Naive thymus-derived CD8-positive, alpha-beta T cell (primary cell): Measurements from ENCODE around the gene TPO. TPM values are rescaled to one million over a fixed set of nuclear protein-coding genes. Genes with fewer than 3 reads are reported as not detected.
"Not testable (repeated sequence)": the region's sequence is repeated elsewhere in the genome, so short reads cannot be mapped to it uniquely, and the experiment has no call there.

Source experiments
- ATAC-seq, 2 donors: fragments of 150-1000 bp; cut with Tn5 transposase in 1 of 2; sonication (Bioruptor Pico), chemical (Tn5 transposase) in 1 of 2; 1 replicate in 1 of 2; 2 replicates in 1 of 2; pipeline ENCODE4 v1.10.0; 2021; ENCODE audit warnings: mild to moderate bottlenecking in 2 of 2, moderate library complexity in 2 of 2
- POLR2A ChIA-PET: fragments of 350-600 bp; sonication (Branson Sonifier 250); formaldehyde crosslinking; loops from one replicate; lab custom pipeline; 2021; ENCODE audit warnings: antibody characterized with exemption; lab: Charles Lee
- DNase-seq, 10 donors: peaks; one replicate each; pipeline versions ENCODE4 v3.0.0 to v3.0.0-alpha.2; 2020 to 2022
- H3K27ac Mint-ChIP-seq, 10 donors: one replicate each; pipeline ENCODE4 v1.8.0; 2020 to 2022; ENCODE audit warnings: mild to moderate bottlenecking in 10 of 10, mixed read lengths in 10 of 10, moderate library complexity in 4 of 10, inconsistent platforms in 1 of 10
- H3K27me3 Mint-ChIP-seq, 5 donors: one replicate each; pipeline ENCODE4 v1.8.0; 2021 to 2022; ENCODE audit warnings: mixed read lengths in 5 of 5
- H3K36me3 Mint-ChIP-seq, 3 donors: one replicate each; pipeline ENCODE4 v1.8.0; 2020 to 2022; ENCODE audit warnings: mixed read lengths in 3 of 3, mild to moderate bottlenecking in 2 of 3, inconsistent platforms in 1 of 3
- H3K4me1 Mint-ChIP-seq, 4 donors: one replicate each; pipeline ENCODE4 v1.8.0; 2021 to 2022; ENCODE audit warnings: mixed read lengths in 4 of 4
- H3K4me3 Mint-ChIP-seq, 10 donors: one replicate each; pipeline ENCODE4 v1.8.0; 2020 to 2022; ENCODE audit warnings: mild to moderate bottlenecking in 10 of 10, mixed read lengths in 10 of 10, moderate library complexity in 6 of 10, inconsistent platforms in 1 of 10
- H3K9me3 Mint-ChIP-seq, 9 donors: one replicate each; pipeline ENCODE4 v1.8.0; 2020 to 2022; ENCODE audit warnings: mixed read lengths in 9 of 9, mild to moderate bottlenecking in 3 of 9, inconsistent platforms in 1 of 9, moderate library complexity in 1 of 9
- polyA plus RNA-seq, 3 donors: library from polyadenylated mRNA; unstranded; fragments of 300-500 nt; fragmentation: Illumina TruSeq; gene quantifications; one replicate each; pipeline ENCODE4 v1.2.3, GENCODE V29; 2021
- total RNA-seq, 8 experiments: library from RNA in 2 of 8; stranded (reverse) in 2 of 8; gene quantifications; one replicate each; pipeline ENCODE4 v1.2.3 and lab custom pipeline; 2021 to 2026

Gene TPO
- total and polyA plus RNA-seq, 5 experiments from 2014 or later: not detected

- H3K36me3 Mint-ChIP-seq, POLR2A ChIA-PET, H3K4me3 Mint-ChIP-seq, H3K9me3 Mint-ChIP-seq, H3K27me3 Mint-ChIP-seq, DNase-seq, ATAC-seq: not testable (repeated sequence)
- Mint-ChIP-seq H3K27ac (peak overlapping the region in 2 of 10 donors; percentile 24 to 87), H3K4me1 (peaks cover 21 to 28% (median 23%) of the 10 kb centered on the region in 4 donors)
These were observed 104.0 kb downstream of the TPO start for GRCh38 chr2:1517291-1517690.

- Mint-ChIP-seq H3K9me3 (no peaks in the 10 kb centered on the region), H3K27me3 (no peaks in the 10 kb centered on the region), H3K4me3 (peak overlapping the region in 8 of 10 donors; percentile 4 to 60 (median 41)), H3K4me1 (peaks cover 19 to 28% (median 23%) of the 10 kb centered on the region in 4 donors), H3K36me3 (no peaks in the 10 kb centered on the region), H3K27ac (peak overlapping the region; percentile 63 to 92 (median 86))
- ATAC-seq (no peak), DNase-seq (no peak)
- POLR2A ChIA-PET: no interaction called here
These were observed 104.5 kb downstream of the TPO start for GRCh38 chr2:1517786-1518185.

GRCh38 chr2:1518331-1518803, 105.1 kb downstream of the TPO start:
- POLR2A ChIA-PET: no interaction called here
- no peaks in the 10 kb centered on the region for H3K27me3 Mint-ChIP-seq
- DNase-seq: peak in 7 of 10 donors; percentile 8 to 71 (median 45)
- H3K4me1 Mint-ChIP-seq: peaks cover 19 to 28% (median 23%) of the 10 kb centered on the region in 4 donors
- no peaks in the 10 kb centered on the region for H3K9me3 Mint-ChIP-seq
- peak; percentile 89 to 96 for ATAC-seq
- H3K4me3 Mint-ChIP-seq: peak overlapping the region in 8 of 10 donors; percentile 4 to 60 (median 50)
- no peaks in the 10 kb centered on the region for H3K36me3 Mint-ChIP-seq
- peak overlapping the region; percentile 78 to 92 (median 87) for H3K27ac Mint-ChIP-seq

GRCh38 chr2:1518867-1519530, 105.7 kb downstream of the TPO start:
- DNase-seq: no peak
- Mint-ChIP-seq H3K9me3 (no peaks in the 10 kb centered on the region), H3K27me3 (no peaks in the 10 kb centered on the region), H3K4me1 (peaks cover 19 to 28% (median 23%) of the 10 kb centered on the region in 4 donors), H3K36me3 (no peaks in the 10 kb centered on the region), H3K27ac (peak overlapping the region; percentile 78 to 92 (median 87)), H3K4me3 (peak overlapping the region in 7 of 10 donors; percentile 23 to 60 (median 52))
- POLR2A ChIA-PET: no interaction called here
- ATAC-seq: peak; percentile 2 to 35

GRCh38 chr2:1521191-1521877, 108.1 kb downstream of the TPO start:
- no peaks in the 10 kb centered on the region for H3K9me3 Mint-ChIP-seq
- H3K27me3 Mint-ChIP-seq: no peaks in the 10 kb centered on the region
- H3K4me1 Mint-ChIP-seq: peaks cover 19 to 28% (median 23%) of the 10 kb centered on the region in 4 donors
- H3K4me3 Mint-ChIP-seq: no peak overlapping the region
- POLR2A ChIA-PET: no interaction called here
- peak overlapping the region in 3 of 10 donors; percentile 22 to 66 (median 24) for H3K27ac Mint-ChIP-seq
- no peaks in the 10 kb centered on the region for H3K36me3 Mint-ChIP-seq
- ATAC-seq (no peak), DNase-seq (no peak)

- POLR2A ChIA-PET: no interaction called here
- Mint-ChIP-seq H3K27me3 (no peaks in the 10 kb centered on the region), H3K4me3 (no peak overlapping the region), H3K4me1 (peaks cover 17 to 26% (median 23%) of the 10 kb centered on the region in 4 donors), H3K27ac (peak overlapping the region in 1 of 10 donors; percentile 60), H3K9me3 (no peaks in the 10 kb centered on the region), H3K36me3 (no peaks in the 10 kb centered on the region)
- no peak for DNase-seq
- no peak for ATAC-seq
These were observed 108.9 kb downstream of the TPO start for GRCh38 chr2:1521878-1522830.

GRCh38 chr2:1527153-1527992, 114.1 kb downstream of the TPO start:
- Mint-ChIP-seq H3K27ac (no peak overlapping the region), H3K27me3 (peaks cover 0 to 10% (median 0%) of the 10 kb centered on the region in 5 donors), H3K4me3 (no peak overlapping the region), H3K4me1 (no peaks in the 10 kb centered on the region), H3K9me3 (no peaks in the 10 kb centered on the region), H3K36me3 (no peaks in the 10 kb centered on the region)
- ATAC-seq (no peak), DNase-seq (no peak)
- POLR2A ChIA-PET: no interaction called here

- Mint-ChIP-seq H3K4me3 (no peak overlapping the region), H3K27ac (peak overlapping the region in 1 of 10 donors; percentile 11), H3K9me3 (no peaks in the 10 kb centered on the region), H3K27me3 (peaks cover 0 to 10% (median 0%) of the 10 kb centered on the region in 5 donors), H3K36me3 (no peaks in the 10 kb centered on the region), H3K4me1 (no peaks in the 10 kb centered on the region)
- DNase-seq: no peak
- ATAC-seq: no peak
- POLR2A ChIA-PET: no interaction called here
These were observed 115.2 kb downstream of the TPO start for GRCh38 chr2:1528273-1529064.

- no peak overlapping the region for H3K4me3 Mint-ChIP-seq
- H3K4me1 Mint-ChIP-seq: peaks cover 0 to 4% (median under 1%) of the 10 kb centered on the region in 4 donors
- H3K27me3 Mint-ChIP-seq: peaks cover 4 to 31% (median 17%) of the 10 kb centered on the region in 5 donors
- peak in 1 of 10 donors; percentile 30 for DNase-seq
- ATAC-seq: peak in 1 of 2 donors; percentile 54
- POLR2A ChIA-PET: no interaction called here
- H3K36me3 Mint-ChIP-seq: no peaks in the 10 kb centered on the region
- H3K9me3 Mint-ChIP-seq: no peaks in the 10 kb centered on the region
- no peak overlapping the region for H3K27ac Mint-ChIP-seq
These were observed 125.4 kb downstream of the TPO start for GRCh38 chr2:1538663-1539062.

- POLR2A ChIA-PET: interaction anchor here (0.6 kb wide), 1 partner anchor 800 kb away, joined by 3 read pairs; no protein-coding TSS in a partner anchor
- H3K27me3 Mint-ChIP-seq: peaks cover 4 to 27% (median 13%) of the 10 kb centered on the region in 5 donors
- no peaks in the 10 kb centered on the region for H3K36me3 Mint-ChIP-seq
- DNase-seq: no peak
- H3K4me3 Mint-ChIP-seq: no peak overlapping the region
- peaks cover 0 to 4% (median under 1%) of the 10 kb centered on the region in 4 donors for H3K4me1 Mint-ChIP-seq
- H3K27ac Mint-ChIP-seq: no peak overlapping the region
- no peaks in the 10 kb centered on the region for H3K9me3 Mint-ChIP-seq
- ATAC-seq: no peak
These were observed 126.2 kb downstream of the TPO start for GRCh38 chr2:1539441-1539840.

- no peak for DNase-seq
- ATAC-seq: no peak
- H3K27ac Mint-ChIP-seq: no peak overlapping the region
- peaks cover 0 to 4% (median under 1%) of the 10 kb centered on the region in 4 donors for H3K4me1 Mint-ChIP-seq
- POLR2A ChIA-PET: interaction anchor here (0.6 kb wide), 1 partner anchor 801 kb away, joined by 3 read pairs; no protein-coding TSS in a partner anchor
- no peaks in the 10 kb centered on the region for H3K36me3 Mint-ChIP-seq
- H3K4me3 Mint-ChIP-seq: no peak overlapping the region
- no peaks in the 10 kb centered on the region for H3K9me3 Mint-ChIP-seq
- H3K27me3 Mint-ChIP-seq: peaks cover 4 to 22% (median 7%) of the 10 kb centered on the region in 5 donors
These were observed 126.7 kb downstream of the TPO start for GRCh38 chr2:1539973-1540372.
